Measurements from ENCODE around the gene RFPL4AL1.
"Not testable (repeated sequence)": the region's sequence is repeated elsewhere in the genome, so short reads cannot be mapped to it uniquely, and the experiment has no call there.

RFPL4AL1 gene

DNA sequence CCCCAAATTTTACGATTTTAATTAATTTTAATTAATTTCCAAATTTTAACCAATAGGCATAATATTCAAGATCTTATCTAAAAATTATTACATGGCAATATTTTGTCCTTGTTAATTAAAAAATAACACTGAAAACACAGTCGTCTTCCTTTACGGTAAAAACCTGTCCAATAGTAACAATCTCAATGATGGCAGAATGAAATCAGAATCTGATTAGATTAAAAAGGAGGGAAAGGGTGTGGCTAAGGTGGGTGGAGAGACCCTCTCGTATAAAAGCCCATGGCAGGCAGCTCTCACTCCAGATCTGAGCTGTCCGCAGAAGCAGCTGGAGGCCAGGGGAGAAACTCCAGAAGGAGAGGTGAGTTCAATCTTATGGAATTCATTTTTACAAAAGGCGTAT, at the start of gene RFPL4AL1:
RFPL4AL1 (plus strand) TSS at position 301 of the 400 bp plus-strand sequence. CDS start 2,687 bp downstream, outside the sequence.
- not testable (repeated sequence) for DNase-seq (ENCODE audit: low spot score)

DNA sequence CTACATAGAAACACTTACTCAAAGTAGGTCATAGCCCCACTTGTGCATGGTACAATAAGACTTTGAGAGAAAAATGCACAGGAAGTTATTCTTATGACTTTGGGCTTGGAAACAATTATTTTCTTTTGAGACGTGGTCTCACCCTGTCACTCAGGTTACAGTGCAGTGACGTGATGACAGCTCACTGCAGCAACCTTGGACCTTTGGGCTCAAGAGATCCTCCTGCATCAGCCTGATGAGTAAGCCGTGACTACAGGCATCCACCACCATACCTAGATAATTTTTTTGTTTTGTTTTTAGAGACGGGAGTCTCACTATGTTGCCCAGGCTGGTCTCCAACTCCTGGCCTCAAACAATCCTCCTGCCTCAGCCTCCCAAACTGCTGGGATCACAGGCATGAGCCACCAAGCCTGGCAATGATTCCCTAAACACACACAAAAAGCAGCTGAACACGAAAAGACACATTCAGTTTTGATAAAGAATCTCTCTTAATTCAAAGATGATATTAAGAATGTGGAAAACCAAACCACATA, 48.6 kb upstream of the RFPL4AL1 start:
- DNase-seq (ENCODE audit: low spot score) = no peak

DNA sequence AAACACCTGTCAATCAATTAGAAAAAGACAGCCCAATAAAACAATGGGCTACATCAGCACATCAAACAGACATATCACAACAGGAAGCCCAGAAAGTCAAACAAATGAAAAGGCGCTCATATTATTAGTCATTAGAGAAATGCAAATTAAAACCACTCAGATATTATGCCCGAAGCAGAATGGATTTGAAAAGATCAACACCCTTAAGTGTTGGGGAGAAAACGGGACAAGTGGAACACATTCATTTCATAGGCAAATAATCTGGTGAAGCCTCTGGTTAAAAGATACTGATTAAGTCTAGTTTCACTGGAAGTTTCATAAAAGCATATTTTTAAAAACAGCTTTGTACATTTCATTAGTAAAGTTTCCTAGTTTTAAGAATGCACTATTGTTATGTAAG, 48.1 kb upstream of the RFPL4AL1 start:
- DNase-seq (ENCODE audit: low spot score) = no peak

DNA sequence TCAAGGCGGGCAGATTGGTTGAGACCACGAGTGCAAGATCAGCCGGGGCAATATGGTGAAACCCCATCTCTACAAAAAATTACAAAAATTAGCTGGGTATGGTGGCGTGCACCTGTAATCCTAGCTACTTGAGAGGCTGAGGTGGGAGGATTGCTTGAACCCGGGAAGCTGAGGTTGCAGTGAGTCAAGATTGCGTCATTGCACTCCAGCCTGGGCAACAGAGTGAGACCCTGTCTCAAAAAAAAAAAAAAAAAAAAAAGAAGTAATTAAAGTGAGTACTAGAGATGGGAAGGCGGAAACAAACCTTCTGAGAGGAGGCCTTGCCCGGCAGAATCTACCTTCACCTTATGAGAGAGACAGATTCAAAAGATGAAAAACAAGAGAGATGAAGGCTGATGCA, 45.4 kb upstream of the RFPL4AL1 start:
- no peak for DNase-seq (ENCODE audit: low spot score)

DNA sequence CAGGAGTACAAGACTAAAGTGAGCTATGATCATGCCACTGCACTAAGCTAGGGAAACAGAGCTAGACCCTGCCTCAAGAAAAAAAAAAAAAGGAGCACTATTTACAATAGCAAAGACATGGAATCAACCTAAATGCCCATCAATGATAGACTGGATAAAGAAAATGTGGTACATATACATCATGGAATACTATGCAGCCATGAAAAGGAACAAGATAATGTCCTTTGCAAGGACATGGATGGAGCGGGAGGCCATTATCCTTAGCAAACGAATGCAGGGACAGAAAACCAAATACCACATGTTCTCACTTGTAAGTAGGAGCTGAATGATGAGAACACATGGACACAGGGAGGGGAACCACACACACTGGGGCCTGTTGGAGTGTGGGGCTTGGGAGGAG, 38.5 kb upstream of the RFPL4AL1 start:
- DNase-seq (ENCODE audit: low spot score) = not testable (repeated sequence)

DNA sequence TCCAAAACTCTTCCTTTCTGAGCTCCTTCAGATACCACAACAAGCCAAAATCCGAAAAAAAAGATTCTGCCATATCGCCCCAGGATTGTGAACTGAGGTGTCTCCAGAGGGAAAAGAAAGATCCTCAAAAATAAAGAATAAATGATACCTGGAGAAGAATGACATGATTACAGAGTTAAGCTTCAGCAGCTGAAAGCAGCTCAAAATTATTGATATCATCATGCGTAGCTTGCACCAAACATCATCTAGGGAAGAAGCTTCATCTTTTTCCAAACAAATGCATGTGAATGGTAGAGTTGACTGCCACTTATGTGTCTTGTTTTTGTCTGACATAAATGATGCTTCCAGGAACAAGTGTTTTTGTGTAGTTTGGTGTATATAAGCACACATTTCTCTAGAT, 30.6 kb upstream of the RFPL4AL1 start, which contains the start of gene NLRP9:
NLRP9 (minus strand) TSS at position 101 of the 400 bp plus-strand sequence; CDS start at position 73, 28 bp downstream.
- no peak for DNase-seq (ENCODE audit: low spot score)

DNA sequence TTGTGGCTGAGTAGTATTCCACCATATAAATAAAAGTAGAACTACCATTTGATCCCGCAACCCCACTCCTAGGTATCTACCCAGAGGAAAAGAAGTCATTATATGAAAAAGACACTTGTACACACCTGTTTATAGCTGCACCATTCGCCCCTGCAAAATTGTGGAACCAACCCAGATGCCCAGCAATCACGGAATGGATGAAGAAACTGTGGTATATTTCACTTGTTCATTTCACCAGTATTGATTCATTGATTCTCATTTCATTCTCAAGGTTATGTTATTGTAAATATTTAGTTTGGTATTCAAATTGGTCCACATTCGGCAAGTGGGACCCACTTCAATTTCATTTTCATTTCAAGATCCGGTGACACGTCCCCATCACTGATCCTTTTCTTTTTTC, 18.2 kb upstream of the RFPL4AL1 start:
- no peak for DNase-seq (ENCODE audit: low spot score)

DNA sequence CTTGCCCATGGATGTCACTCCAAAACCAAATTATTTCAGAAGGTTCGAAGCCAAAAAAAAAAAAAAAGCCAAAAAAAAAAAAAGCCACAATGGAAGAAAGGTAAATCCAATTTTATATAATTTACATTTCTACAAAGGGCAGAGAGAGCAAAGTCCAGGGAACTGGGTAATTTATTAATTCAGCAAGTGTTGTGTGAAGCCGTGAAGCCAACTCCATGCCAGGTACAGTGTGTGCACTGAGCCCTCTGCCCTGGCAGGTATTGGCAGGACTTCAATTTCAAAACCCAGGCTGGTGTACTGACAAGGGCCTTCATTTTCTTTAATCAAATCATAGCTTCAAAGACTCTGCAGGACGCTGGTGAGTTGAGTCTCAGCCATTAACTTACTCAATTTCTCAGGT, 15.5 kb upstream of the RFPL4AL1 start:
- DNase-seq (ENCODE audit: low spot score) = no peak

DNA sequence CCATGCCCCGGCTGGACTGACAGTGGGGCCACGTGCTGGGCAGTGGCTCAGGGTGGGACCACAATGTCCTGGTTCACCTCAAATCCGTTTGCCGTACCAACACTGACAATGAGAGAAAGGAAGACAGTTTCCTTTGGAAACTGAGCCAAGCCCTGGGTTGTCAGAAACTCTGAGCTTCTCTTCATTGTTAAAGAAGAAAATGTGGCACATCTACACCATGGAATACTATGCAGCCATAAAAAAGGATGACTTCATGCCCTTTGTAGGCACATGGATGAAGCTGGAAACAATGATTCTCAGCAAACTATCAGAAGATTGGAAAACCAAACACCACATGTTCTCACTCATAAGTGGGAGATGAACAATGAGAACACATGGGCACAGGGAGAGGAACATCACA, 12.1 kb upstream of the RFPL4AL1 start:
- not testable (repeated sequence) for DNase-seq (ENCODE audit: low spot score)

DNA sequence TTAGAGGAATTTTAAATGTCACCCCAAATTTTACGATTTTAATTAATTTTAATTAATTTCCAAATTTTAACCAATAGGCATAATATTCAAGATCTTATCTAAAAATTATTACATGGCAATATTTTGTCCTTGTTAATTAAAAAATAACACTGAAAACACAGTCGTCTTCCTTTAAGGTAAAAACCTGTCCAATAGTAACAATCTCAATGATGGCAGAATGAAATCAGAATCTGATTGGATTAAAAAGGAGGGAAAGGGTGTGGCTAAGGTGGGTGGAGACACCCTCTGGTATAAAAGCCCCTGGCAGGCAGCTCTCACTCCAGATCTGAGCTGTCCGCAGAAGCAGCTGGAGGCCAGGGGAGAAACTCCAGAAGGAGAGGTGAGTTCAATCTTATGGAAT, 10.1 kb upstream of the RFPL4AL1 start, which contains the start of gene RFPL4A:
RFPL4A (plus strand) TSS at position 301 of the 400 bp plus-strand sequence. CDS start 2,704 bp downstream, outside the sequence.
- not testable (repeated sequence) for DNase-seq (ENCODE audit: low spot score)

DNA sequence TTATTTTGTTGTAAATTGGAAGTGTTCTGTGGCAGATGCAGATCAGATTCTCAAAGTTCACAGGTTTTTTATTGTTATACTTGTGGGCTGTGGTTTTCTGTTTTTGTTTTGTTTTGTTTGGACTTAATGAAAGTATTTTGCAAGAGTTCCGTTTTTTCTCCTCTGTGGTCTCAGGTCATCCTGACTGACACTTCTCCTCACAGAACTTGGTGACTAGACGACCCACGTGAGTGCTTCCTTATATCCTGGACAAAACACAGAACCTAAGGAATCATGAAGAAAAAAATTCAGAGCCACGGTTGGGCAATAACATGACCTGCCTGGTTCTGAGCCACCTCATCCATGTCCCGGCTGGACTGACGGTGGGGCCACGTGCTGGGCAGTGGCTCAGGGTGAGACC, 2.5 kb upstream of the RFPL4AL1 start:
- no peak for DNase-seq (ENCODE audit: low spot score)

DNA sequence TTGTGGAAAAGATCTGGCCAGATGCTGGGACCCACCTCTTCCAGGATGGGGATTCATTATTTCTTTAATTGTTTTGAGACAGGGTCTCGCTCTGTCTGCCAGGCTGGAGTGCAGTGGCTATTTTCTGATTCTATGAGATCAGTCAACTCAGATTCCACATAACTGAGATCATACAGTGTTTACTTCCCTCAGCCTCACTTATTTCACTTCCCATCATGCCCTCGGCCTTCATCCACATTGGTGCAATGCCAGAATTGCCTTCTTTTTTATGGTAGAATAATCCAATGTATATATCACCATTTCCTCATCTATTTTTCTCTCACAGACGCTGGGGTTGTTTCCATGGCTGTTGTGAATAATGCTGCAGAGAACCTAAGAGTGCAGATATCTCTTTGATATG, 714 bp downstream of the RFPL4AL1 start:
- not testable (repeated sequence) for DNase-seq (ENCODE audit: low spot score)

DNA sequence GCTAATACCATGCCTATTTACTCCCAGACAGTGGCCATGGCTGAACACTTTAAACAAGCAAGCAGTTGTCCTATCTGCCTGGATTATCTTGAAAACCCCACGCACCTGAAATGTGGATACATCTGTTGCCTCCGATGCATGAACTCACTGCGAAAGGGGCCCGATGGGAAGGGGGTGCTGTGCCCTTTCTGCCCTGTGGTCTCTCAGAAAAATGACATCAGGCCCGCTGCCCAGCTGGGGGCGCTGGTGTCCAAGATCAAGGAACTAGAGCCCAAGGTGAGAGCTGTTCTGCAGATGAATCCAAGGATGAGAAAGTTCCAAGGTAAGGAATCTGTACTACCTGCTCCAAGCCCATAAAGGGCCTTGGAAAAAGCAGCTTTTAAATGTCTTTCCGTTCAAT, 8.6 kb downstream of the RFPL4AL1 start:
- DNase-seq (ENCODE audit: low spot score) = no peak

DNA sequence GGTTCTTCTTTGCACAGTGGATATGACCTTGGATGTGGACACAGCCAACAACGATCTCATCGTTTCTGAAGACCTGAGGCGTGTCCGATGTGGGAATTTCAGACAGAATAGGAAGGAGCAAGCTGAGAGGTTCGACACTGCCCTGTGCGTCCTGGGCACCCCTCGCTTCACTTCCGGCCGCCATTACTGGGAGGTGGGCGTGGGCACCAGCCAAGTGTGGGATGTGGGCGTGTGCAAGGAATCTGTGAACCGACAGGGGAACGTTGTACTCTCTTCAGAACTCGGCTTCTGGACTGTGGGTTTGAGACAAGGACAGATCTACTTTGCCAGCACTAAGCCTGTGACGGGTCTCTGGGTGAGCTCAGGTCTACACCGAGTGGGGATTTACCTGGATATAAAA, 9.4 kb downstream of the RFPL4AL1 start:
- DNase-seq (ENCODE audit: low spot score) = no peak

DNA sequence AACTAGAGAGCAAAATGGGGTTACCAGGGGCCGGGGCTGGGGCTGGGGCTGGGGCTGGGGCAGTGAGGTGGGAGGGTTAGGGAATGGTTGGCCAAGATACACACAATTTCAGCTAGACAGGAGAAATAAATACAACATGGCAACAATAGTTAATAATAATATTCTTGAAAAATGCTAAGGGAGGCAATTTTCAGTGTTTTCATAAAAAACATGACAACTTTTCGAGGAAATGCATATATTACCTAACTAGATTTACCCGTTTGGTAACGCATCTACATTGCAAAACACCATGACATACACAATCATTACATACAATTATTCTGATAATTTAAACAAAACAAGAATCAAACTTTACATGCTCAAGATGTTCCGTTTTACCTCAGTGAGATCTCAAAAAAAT, 12.2 kb downstream of the RFPL4AL1 start:
- DNase-seq (ENCODE audit: low spot score) = no peak

DNA sequence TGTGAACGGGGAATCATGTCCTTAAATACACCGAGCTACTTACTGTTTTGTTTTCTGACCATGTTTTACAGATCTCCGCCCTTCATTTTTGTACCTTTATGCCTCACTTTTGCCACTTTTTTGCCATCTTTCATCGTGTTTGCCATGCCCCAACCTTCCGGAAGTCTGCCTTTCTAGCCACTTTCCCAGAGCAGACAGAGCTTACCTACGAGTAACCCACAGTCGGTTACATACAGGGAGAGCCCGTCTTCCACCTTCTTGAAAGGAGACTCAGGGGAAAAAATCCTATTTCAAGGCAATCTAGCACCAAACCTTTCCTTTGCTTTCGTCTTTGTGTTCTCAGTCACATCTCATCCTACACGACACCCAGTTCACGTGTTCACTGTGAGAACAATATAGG, 26.1 kb downstream of the RFPL4AL1 start:
- DNase-seq (ENCODE audit: low spot score) = no peak

DNA sequence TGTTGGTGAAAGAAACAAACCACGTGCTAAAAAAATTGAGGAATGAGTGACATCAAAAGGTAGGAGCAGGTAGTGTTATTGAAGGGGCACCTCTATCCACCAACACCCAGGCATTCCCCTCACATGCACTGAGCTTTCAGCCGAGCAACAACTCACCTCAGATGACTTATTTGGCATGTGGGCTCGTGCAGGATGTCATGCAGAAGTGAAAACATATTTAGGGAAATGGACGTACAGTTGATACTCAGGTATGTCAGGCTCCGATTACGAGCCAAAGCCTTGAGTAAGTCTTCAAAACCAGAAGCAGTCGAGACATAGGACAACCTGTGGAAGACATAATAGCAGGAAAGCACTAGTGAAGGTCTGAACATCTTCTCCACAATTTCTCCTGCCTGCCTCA, 32.5 kb downstream of the RFPL4AL1 start:
- DNase-seq (ENCODE audit: low spot score) = no peak

DNA sequence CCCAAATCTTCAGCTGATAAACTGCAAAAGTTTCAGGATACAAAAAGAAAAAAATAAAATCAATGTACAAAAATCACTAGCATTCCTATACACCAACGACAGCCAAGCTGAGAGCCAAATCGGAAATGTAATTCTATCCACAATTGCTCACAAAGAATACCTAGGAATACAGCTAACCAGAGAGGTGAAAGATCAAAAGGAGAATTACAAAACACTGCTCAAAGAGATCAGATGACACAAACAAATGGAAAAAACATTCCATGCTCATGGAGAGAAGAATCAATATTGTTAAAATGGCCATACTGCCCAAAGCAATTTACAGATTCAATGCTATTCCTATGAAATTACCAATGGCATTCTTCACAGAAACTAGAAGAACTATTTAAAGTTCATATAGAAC, 33.4 kb downstream of the RFPL4AL1 start:
- DNase-seq (ENCODE audit: low spot score) = no peak

DNA sequence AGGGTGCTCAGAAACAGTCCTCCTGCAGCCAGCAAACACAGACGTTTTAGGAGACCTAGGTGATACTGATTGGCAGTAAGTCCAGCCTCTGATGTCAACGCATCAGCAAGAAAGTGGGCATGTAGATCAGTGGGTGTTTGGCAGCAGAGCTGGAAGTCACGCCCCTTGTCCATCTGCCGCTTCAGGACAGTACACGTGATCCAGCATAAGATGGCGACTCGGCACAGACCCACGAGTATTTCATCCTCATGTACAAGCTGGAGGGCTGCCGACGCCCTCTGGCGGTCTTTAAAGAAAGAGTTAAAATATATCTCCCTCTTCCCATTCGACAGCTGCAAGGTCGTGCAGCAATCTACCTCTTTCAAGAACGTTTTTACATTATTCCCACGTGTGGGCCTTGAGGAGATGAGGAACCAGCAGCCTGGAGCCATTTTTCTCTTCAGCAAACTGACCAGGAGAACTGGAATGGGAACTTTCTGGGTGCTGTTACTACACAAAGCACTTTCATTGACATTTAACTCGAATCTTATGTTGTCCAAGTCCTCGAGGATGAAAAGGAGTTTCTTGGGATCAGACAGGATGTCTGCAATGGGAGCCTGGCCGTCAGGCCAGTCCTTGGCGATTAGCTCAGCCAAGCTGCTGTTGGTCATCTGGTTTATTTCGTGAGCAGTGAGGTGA, 40.6 kb downstream of the RFPL4AL1 start:
- peak; percentile 14 for DNase-seq (ENCODE audit: low spot score)

DNA sequence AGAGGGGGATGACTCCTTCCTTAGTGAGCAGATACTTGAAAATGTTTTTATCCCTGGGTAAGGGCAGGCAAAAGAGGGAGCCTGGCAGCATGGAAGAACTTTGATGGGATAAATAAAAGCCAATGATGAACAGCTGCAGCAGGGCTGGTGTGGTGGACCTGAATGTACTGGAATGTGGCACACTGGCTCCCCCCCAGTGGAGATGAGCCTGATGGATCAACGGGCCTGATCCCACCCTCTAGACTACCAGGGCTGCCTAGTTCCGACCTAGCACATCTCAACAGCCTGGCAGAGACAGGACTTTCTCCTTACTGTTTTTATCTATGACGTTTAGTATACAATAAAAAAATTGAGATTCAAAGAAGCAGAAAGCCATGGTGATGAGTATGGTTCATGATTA, 42.4 kb downstream of the RFPL4AL1 start:
- no peak for DNase-seq (ENCODE audit: low spot score)

DNA sequence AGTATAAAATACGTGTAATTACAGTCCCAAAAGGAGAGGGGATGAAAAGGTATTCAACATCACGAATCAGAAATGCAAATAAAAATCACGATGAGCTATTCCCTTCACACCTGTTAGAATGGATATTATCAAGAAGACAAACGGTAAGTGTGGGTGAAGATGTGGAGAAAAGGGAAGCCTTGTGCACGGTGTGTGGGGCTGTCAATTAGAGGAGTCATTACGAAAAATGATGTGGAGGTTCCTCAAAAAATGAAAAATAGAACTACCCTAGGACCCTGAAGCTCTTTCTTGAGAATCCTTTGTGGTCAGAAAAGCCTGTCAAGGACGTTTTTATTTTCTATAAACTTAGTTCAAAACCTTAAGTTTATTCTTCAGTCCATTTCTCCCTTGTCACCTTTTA, 43.5 kb downstream of the RFPL4AL1 start:
- DNase-seq (ENCODE audit: low spot score) = no peak

DNA sequence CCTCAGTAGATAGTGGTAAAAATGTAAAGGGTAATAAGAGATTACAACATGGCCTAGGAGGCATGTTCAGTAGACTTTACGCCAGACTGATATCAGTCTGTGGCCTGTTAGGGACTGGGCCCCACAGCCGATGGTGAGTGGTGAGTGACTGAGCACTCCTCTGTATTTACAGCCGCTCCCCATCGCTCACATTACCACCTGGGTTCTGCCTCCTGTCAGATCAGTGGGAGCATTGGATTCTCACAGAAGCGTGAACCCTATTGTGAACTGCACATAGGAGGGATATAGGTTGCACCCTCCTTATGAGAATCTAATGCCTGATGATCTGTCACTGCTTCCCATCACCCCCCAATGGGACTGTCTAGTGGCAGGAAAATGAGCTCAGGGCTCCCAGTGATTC, 45.0 kb downstream of the RFPL4AL1 start:
- no peak for DNase-seq (ENCODE audit: low spot score)

DNA sequence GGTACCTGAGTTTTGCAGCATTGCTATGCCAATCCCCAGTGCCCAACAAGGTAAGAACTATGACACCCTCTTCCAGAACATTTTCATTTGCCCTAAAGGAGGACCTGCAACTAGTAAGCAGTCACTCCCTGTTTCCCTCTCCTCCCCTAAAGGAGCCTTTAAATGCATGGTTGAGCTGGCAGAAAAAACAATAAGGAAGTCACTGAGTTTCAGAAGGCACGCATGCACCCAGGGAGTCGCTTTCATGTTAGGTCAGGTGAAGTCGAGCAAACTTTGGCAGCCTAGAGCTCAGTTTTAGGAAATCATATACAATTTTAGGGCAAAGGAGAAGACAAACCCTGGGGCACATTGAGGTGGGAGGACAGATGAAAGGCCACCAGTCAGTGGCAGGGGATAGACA, 51.1 kb downstream of the RFPL4AL1 start:
- no peak for DNase-seq (ENCODE audit: low spot score)
